HEK293 (cell line): ENCODE results near the gene DNHD1.

Experiments
- CTCF ChIP-seq: fragments of 450-650 bp; formaldehyde crosslinking; IDR thresholded peaks from 2 replicates; pipeline ENCODE4 v1.5.1; 2016; ENCODE audit warnings: missing biosample characterization, missing genetic modification characterization
- KLF16 ChIP-seq: fragments of 450-650 bp; formaldehyde crosslinking; IDR thresholded peaks from 2 replicates; pipeline ENCODE4 v1.5.1; 2017; ENCODE audit warnings: missing biosample characterization, missing genetic modification characterization
- TSHZ1 ChIP-seq: fragments of 450-650 bp; formaldehyde crosslinking; IDR thresholded peaks from 2 replicates; pipeline ENCODE4 v1.5.1; 2016; ENCODE audit warnings: missing biosample characterization, missing genetic modification characterization, borderline replicate concordance
- TF ChIP-seq, protein P1 (sequence below): fragments of 450-650 bp; formaldehyde crosslinking; IDR thresholded peaks from 2 replicates; pipeline ENCODE4 v1.5.1; 2017; ENCODE audit warnings: missing biosample characterization, missing genetic modification characterization

GRCh38 chr11:6588018-6588417 lies 90.9 kb downstream of the DNHD1 start:
- TF ChIP-seq TSHZ1 (tag by site-specific recombination) (no peak), KLF16 (no peak), CTCF (tag by site-specific recombination) (no peak)
- TF ChIP-seq, protein P1, sequence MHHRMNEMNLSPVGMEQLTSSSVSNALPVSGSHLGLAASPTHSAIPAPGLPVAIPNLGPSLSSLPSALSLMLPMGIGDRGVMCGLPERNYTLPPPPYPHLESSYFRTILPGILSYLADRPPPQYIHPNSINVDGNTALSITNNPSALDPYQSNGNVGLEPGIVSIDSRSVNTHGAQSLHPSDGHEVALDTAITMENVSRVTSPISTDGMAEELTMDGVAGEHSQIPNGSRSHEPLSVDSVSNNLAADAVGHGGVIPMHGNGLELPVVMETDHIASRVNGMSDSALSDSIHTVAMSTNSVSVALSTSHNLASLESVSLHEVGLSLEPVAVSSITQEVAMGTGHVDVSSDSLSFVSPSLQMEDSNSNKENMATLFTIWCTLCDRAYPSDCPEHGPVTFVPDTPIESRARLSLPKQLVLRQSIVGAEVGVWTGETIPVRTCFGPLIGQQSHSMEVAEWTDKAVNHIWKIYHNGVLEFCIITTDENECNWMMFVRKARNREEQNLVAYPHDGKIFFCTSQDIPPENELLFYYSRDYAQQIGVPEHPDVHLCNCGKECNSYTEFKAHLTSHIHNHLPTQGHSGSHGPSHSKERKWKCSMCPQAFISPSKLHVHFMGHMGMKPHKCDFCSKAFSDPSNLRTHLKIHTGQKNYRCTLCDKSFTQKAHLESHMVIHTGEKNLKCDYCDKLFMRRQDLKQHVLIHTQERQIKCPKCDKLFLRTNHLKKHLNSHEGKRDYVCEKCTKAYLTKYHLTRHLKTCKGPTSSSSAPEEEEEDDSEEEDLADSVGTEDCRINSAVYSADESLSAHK (tag by site-specific recombination): no peak
